ENCODE results near the gene ATP1A1. TPM values are rescaled to one million over a fixed set of nuclear protein-coding genes. Genes with fewer than 3 reads are reported as not detected.

The ATP1A1 gene
- polyA plus RNA-seq, 2 of the 4 experiments (the other 2 are of a cell fraction), result 119 to 171 TPM

DNA sequence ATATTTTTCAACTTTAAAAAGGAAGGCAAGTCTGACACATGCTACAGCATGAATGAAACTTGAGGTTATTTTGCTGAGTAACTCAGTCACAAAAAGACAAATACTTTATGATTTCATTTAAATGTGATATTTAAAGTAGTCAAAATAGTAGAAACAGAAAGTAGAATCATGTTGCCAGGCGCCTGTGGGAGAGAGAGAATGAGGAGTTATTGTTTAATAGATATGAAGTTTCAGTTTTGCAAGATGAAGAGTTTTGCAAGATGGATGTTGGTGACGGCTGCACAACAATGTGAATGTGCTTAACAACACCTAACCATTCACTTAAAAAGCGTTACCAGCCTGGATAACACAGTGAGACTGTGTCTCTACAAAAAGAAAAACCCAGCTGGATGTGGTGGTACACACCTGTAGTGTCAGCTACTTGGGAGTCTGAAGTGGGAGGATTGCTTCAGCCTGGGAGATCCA, 20.7 kb upstream of the ATP1A1 start:
- Histone ChIP-seq H3K4me3 (no peak overlapping the region), H3K9me3 (no peaks in the 10 kb centered on the region), H3K27ac (no peak overlapping the region), H3K4me1 (0 out of 3 replicates have a peak, but pooled peaks cover 2% of the 10 kb centered on the region), H3K4me2 (no peak overlapping the region)
- 46% methylated on average over 3 of the region's 3 CpGs for WGBS (ENCODE audit: missing lambda C conversion rate)
- ChIA-PET POLR2A (no interaction called here), CTCF (no interaction called here)
- no peak for ATAC-seq
- no peak for FAIRE-seq
- TF ChIP-seq ZC3H11A (IDR thresholded peaks at IDR 0.05) (no peak), RFX5 (IDR thresholded peaks at IDR 0.05) (no peak)
- no peak for DNase-seq (ENCODE audit: low read depth in 1 of 2, low spot score in 1 of 2)

DNA sequence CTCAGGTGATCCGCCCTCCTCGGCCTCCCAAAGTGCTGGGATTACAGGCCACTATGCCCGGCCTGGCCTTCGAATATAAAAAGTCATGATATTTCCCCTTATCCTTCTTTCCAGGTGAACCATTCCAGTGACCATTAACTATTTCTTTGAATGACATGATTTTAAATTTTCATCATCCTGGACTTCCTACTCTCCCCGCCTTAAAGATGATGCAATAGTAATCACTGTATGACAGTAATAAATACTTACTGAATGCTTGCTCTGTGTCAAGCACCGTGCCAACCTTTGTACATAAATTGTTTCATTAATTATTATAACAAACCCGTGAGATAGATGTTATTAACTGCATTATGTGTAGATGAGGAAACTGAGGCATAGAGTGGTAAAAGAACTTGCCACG, 19.9 kb upstream of the ATP1A1 start:
- H3K4me2 ChIP-seq, result no peak overlapping the region
- WGBS (ENCODE audit: missing lambda C conversion rate), result 85% methylated on average over 8 of the region's 8 CpGs
- no peaks in the 10 kb centered on the region for H3K9me3 ChIP-seq
- FAIRE-seq (no peak), ATAC-seq (no peak), DNase-seq (ENCODE audit: low read depth in 1 of 2, low spot score in 1 of 2) (no peak)
- H3K4me1 ChIP-seq, result 0 out of 3 replicates have a peak, but pooled peaks cover 4% of the 10 kb centered on the region
- POLR2A ChIA-PET, result no interaction called here
- no peak overlapping the region for H3K4me3 ChIP-seq
- CTCF ChIA-PET, result no interaction called here
- no peak overlapping the region for H3K27ac ChIP-seq
- TF ChIP-seq FOSL2 (IDR thresholded peaks at IDR 0.05), result no peak
- no peak for TF ChIP-seq FOSL2 (CRISPR knock-in tag; IDR thresholded peaks at IDR 0.05)
- no peak for TF ChIP-seq TP53 (CRISPR knock-in tag; IDR thresholded peaks at IDR 0.05)
- no peak for TF ChIP-seq HEYL (CRISPR knock-in tag; IDR thresholded peaks at IDR 0.05)
- no peak for TF ChIP-seq ZFP36 (IDR thresholded peaks at IDR 0.05; ENCODE audit: borderline replicate concordance, partially characterized antibody)
- no peak for TF ChIP-seq HDAC2 (IDR thresholded peaks at IDR 0.05)
- TF ChIP-seq EP300 (IDR thresholded peaks at IDR 0.05), result no peak
- TF ChIP-seq KDM1A (IDR thresholded peaks at IDR 0.05; ENCODE audit: low read depth), result no peak
- TF ChIP-seq, protein P1, sequence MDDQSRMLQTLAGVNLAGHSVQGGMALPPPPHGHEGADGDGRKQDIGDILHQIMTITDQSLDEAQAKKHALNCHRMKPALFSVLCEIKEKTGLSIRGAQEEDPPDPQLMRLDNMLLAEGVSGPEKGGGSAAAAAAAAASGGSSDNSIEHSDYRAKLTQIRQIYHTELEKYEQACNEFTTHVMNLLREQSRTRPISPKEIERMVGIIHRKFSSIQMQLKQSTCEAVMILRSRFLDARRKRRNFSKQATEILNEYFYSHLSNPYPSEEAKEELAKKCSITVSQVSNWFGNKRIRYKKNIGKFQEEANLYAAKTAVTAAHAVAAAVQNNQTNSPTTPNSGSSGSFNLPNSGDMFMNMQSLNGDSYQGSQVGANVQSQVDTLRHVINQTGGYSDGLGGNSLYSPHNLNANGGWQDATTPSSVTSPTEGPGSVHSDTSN (IDR thresholded peaks at IDR 0.05), result no peak
- no peak for TF ChIP-seq ZC3H11A (IDR thresholded peaks at IDR 0.05)
- TF ChIP-seq SMC3 (IDR thresholded peaks at IDR 0.05), result no peak
- TF ChIP-seq, protein P2, sequence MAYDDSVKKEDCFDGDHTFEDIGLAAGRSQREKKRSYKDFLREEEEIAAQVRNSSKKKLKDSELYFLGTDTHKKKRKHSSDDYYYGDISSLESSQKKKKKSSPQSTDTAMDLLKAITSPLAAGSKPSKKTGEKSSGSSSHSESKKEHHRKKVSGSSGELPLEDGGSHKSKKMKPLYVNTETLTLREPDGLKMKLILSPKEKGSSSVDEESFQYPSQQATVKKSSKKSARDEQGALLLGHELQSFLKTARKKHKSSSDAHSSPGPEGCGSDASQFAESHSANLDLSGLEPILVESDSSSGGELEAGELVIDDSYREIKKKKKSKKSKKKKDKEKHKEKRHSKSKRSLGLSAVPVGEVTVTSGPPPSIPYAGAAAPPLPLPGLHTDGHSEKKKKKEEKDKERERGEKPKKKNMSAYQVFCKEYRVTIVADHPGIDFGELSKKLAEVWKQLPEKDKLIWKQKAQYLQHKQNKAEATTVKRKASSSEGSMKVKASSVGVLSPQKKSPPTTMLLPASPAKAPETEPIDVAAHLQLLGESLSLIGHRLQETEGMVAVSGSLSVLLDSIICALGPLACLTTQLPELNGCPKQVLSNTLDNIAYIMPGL (CRISPR knock-in tag; IDR thresholded peaks at IDR 0.05; ENCODE audit: borderline replicate concordance), result no peak

DNA sequence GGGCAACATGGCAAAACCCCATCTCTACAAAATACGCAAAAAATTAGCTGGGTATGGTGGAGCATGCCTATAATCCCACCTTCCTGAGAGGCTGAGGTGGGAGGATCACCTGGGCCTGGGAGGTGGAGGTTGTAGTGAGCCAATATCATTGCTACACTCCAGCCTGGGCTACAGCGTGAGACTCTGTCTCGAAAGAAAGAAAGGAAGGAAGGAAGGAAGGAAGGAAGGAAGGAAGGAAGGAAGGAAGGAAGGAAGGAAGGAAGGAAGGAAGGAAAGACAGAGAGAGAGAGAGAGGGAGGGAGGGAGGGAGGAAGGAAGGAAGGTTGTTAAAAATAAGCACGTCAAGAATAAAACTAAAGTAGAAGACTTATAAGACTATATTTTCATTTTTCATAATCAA, 17.0 kb upstream of the ATP1A1 start:
- Histone ChIP-seq H3K27ac (no peak overlapping the region), H3K4me3 (no peak overlapping the region), H3K4me2 (no peak overlapping the region), H3K9me3 (no peaks in the 10 kb centered on the region), H3K4me1 (0 out of 3 replicates have a peak, but pooled peaks cover 10% of the 10 kb centered on the region)
- ChIA-PET CTCF (no interaction called here), POLR2A (no interaction called here)
- FAIRE-seq, result no peak
- TF ChIP-seq RARB (CRISPR knock-in tag; IDR thresholded peaks at IDR 0.05), result no peak
- no peak for ATAC-seq
- DNase-seq (ENCODE audit: low read depth in 1 of 2, low spot score in 1 of 2), result no peak
- WGBS (ENCODE audit: missing lambda C conversion rate), result 75% methylated on average over 2 of the region's 4 CpGs

DNA sequence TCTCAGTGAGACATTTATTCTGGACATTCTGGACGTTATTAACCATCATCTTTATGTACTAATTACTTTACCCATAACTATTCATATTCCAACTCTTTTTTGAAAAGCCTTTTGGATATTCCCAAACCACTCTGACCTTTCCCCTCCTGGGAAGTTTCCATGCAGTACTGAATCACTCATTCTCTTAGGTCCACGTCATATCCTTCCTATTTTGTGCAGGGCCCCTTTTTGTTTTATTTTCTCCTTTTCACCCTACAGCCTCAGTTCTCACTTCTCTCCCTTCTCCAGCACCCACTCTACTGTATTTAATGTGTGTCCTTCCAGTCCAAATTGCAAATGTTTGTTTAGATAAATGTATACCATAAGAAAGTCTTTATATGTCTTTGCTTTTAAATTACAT, 16.4 kb upstream of the ATP1A1 start:
- CTCF ChIA-PET, result interaction anchor here (1.5 kb wide), 1 partner anchor 129 kb away, joined by 4 read pairs; no protein-coding TSS in a partner anchor
- Histone ChIP-seq H3K4me3 (no peak overlapping the region), H3K9me3 (no peaks in the 10 kb centered on the region), H3K4me1 (0 out of 3 replicates have a peak, but pooled peaks cover 10% of the 10 kb centered on the region), H3K27ac (no peak overlapping the region), H3K4me2 (no peak overlapping the region)
- POLR2A ChIA-PET, result no interaction called here
- DNase-seq (ENCODE audit: low read depth in 1 of 2, low spot score in 1 of 2), result no peak
- no peak for ATAC-seq
- no peak for FAIRE-seq
- 37% methylated on average over 2 of the region's 2 CpGs for WGBS (ENCODE audit: missing lambda C conversion rate)
- no peak for TF ChIP-seq RAD21 (conservative IDR thresholded peaks at IDR 0.05 in 1 of 2, IDR thresholded peaks at IDR 0.05 in 1 of 2)
- TF ChIP-seq CBX8 (IDR thresholded peaks at IDR 0.05), result no peak
- TF ChIP-seq RARB (CRISPR knock-in tag; IDR thresholded peaks at IDR 0.05), result no peak
- TF ChIP-seq MAZ (IDR thresholded peaks at IDR 0.05; ENCODE audit: borderline replicate concordance, low read depth, low read length), result no peak
- no peak for TF ChIP-seq CHD4 (IDR thresholded peaks at IDR 0.05; ENCODE audit: borderline replicate concordance)
- TF ChIP-seq TP53 (CRISPR knock-in tag; IDR thresholded peaks at IDR 0.05), result no peak
- no peak for TF ChIP-seq CBX2 (IDR thresholded peaks at IDR 0.05; ENCODE audit: borderline replicate concordance, low read depth)
- no peak for TF ChIP-seq HOXB5 (CRISPR knock-in tag; IDR thresholded peaks at IDR 0.05)
- TF ChIP-seq NFE2L2 (conservative IDR thresholded peaks at IDR 0.05; ENCODE audit: low read length), result no peak
- no peak for TF ChIP-seq BHLHE40 (IDR thresholded peaks at IDR 0.05; ENCODE audit: low read depth, low read length)

Data from A549 (cell line).